PC-3 (cell line): ENCODE data around the gene GINS1. TPM values are rescaled to one million over a fixed set of nuclear protein-coding genes. Genes with fewer than 3 reads are reported as not detected.
A peak's percentile ranks its signal among the peaks of the same experiment; 100 is the strongest.

Source experiments
- ATAC-seq: fragments of 200-7000 bp; cut with Tn5 transposase; 2 replicates; pipeline ENCODE4 v1.9.1; 2020; ENCODE audit warnings: mild to moderate bottlenecking, moderate library complexity
- BruUV-seq: library from RNA; stranded (reverse); fragments of 400-500 nt; replicated peaks from 2 replicates; lab custom pipeline; 2021; lab: Mats Ljungman, UMichigan
- CTCF ChIA-PET: fragments of 300-600 bp; sonication (Branson Sonifier 250); formaldehyde crosslinking; loops from one replicate; lab custom pipeline; 2022; ENCODE audit warnings: antibody characterized with exemption; lab: Charles Lee
- POLR2A ChIA-PET: fragments of 300-600 bp; sonication (Branson Sonifier 250); formaldehyde crosslinking; loops from one replicate; lab custom pipeline; 2022; ENCODE audit warnings: antibody characterized with exemption; ENCODE audit not compliant: unreplicated experiment; lab: Charles Lee
- DNase-seq: peaks from one replicate; pipeline ENCODE4 v3.0.0-alpha.2; 2015
- H2AFZ ChIP-seq: fragments of 300-600 bp; sonication (generic); 2 replicates; pipeline ENCODE4 v1.6.0; 2016; ENCODE audit warnings: antibody characterized with exemption, low read length
- H3F3A ChIP-seq: fragments of 300-600 bp; sonication (generic); one replicate; pipeline ENCODE4 v1.6.0; 2017; ENCODE audit warnings: antibody characterized with exemption, low read length, control low read depth, mild to moderate bottlenecking; ENCODE audit not compliant: unreplicated experiment
- H3K27ac ChIP-seq: fragments of 300-600 bp; sonication (generic); 2 replicates; pipeline ENCODE4 v1.5.1; 2016; ENCODE audit warnings: mild to moderate bottlenecking, low read length
- H3K27me3 ChIP-seq: fragments of 300-600 bp; sonication (generic); 2 replicates; pipeline ENCODE4 v1.6.1; 2016; ENCODE audit warnings: low read length, mixed read lengths
- H3K36me3 ChIP-seq: fragments of 300-600 bp; sonication (generic); 2 replicates; pipeline ENCODE4 v1.6.1; 2016; ENCODE audit warnings: low read depth, mixed run types, low read length, mixed read lengths
- H3K4me1 ChIP-seq: fragments of 300-600 bp; sonication (generic); 2 replicates; pipeline ENCODE4 v1.5.1; 2016; ENCODE audit warnings: low read length; ENCODE audit not compliant: insufficient read depth
- H3K4me2 ChIP-seq: fragments of 300-600 bp; sonication (generic); 2 replicates; pipeline ENCODE4 v1.6.0; 2016; ENCODE audit warnings: low read length
- H3K4me3 ChIP-seq: fragments of 300-600 bp; sonication (generic); 2 replicates; pipeline ENCODE4 v1.5.1; 2016; ENCODE audit warnings: mild to moderate bottlenecking, low read length, mixed read lengths
- H3K79me2 ChIP-seq: fragments of 300-600 bp; sonication (generic); 2 replicates; pipeline ENCODE4 v1.6.1; 2017; ENCODE audit warnings: low read length, mixed read lengths
- H3K9ac ChIP-seq: fragments of 300-600 bp; sonication (generic); 2 replicates; pipeline ENCODE4 v1.6.0; 2016; ENCODE audit warnings: mild to moderate bottlenecking, low read length
- H3K9me2 ChIP-seq: fragments of 300-600 bp; sonication (generic); replicated peaks from 2 replicates; pipeline ENCODE4 v1.6.1; 2016; ENCODE audit warnings: mixed run types, low read length, mixed read lengths
- H3K9me3 ChIP-seq: fragments of 300-600 bp; sonication (generic); 2 replicates; pipeline ENCODE4 v1.6.1; 2016; ENCODE audit warnings: low read length, mixed read lengths
- H4K20me1 ChIP-seq: fragments of 300-600 bp; sonication (generic); 2 replicates; pipeline ENCODE4 v1.6.1; 2016; ENCODE audit warnings: low read length, mixed read lengths
- EZH2 ChIP-seq: fragments of 300-600 bp; sonication (generic); IDR thresholded peaks from one replicate; pipeline ENCODE4 v1.6.1; 2017; ENCODE audit warnings: antibody characterized with exemption, mild to moderate bottlenecking, low read length; ENCODE audit not compliant: unreplicated experiment
- EZH2phosphoT487 ChIP-seq: fragments of 300-600 bp; sonication (generic); IDR thresholded peaks from 2 replicates; pipeline ENCODE4 v1.6.1; 2018; ENCODE audit warnings: mild to moderate bottlenecking, antibody characterized with exemption, low read length, borderline replicate concordance
- intact Hi-C: fragments of 100-400 bp; cut with micrococcal nuclease; formaldehyde crosslinking; loops from 2 replicates; pipeline ENCODE4 v1.9.0; 2023
- total RNA-seq: library from RNA; depleted of rRNA; stranded (reverse); fragments of >200 nt; gene quantifications from 2 replicates; pipeline ENCODE4 v1.2.3, GENCODE V29; 2014
- TF ChIP-seq, protein P1 (sequence below): fragments of 300-600 bp; sonication (generic); conservative IDR thresholded peaks from 2 replicates; pipeline ENCODE4 v1.5.1; 2017; ENCODE audit warnings: antibody characterized with exemption, low read depth, mild to moderate bottlenecking, low read length

GINS1 gene
- total RNA-seq, 1 experiment from 2014 or later = 28.1 TPM

DNA sequence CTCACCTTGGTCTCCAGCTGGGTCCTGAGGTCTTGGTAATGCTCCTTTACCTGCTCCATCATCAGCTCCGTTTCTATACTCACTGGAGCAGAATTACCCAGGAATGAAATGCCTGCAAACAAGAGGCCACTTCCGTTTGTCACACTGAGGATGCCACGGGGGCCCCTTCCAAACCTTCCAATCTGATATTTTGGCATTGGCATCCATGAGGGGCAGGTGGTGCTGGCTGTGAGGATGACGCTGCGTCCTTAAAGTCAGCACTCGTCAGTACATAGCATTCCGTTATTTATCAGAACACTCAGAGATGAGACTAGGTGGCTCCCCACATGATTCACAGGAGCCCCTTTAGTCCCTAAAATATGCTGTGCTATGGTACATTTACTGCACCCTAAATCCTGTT is 72.7 kb downstream of the GINS1 start:
- H3K9me3 ChIP-seq = no peaks in the 10 kb centered on the region
- H3K36me3 ChIP-seq = no peaks in the 10 kb centered on the region
- DNase-seq = no peak
- H3K4me1 ChIP-seq = peaks cover 12% of the 10 kb centered on the region
- H3K79me2 ChIP-seq = no peaks in the 10 kb centered on the region
- POLR2A ChIA-PET = no interaction called here
- H3F3A ChIP-seq = no peaks in the 10 kb centered on the region
- no peak overlapping the region for H3K9ac ChIP-seq
- CTCF ChIA-PET = no interaction called here
- no TSS peak for BruUV-seq
- H3K27ac ChIP-seq = no peak overlapping the region
- intact Hi-C loops = no loop called here
- H3K27me3 ChIP-seq = no peaks in the 10 kb centered on the region
- H4K20me1 ChIP-seq = no peaks in the 10 kb centered on the region
- ATAC-seq = no peak
- H3K4me3 ChIP-seq = no peak overlapping the region
- TF ChIP-seq EZH2 (no peak), EZH2phosphoT487 (no peak)
- TF ChIP-seq, protein P1, sequence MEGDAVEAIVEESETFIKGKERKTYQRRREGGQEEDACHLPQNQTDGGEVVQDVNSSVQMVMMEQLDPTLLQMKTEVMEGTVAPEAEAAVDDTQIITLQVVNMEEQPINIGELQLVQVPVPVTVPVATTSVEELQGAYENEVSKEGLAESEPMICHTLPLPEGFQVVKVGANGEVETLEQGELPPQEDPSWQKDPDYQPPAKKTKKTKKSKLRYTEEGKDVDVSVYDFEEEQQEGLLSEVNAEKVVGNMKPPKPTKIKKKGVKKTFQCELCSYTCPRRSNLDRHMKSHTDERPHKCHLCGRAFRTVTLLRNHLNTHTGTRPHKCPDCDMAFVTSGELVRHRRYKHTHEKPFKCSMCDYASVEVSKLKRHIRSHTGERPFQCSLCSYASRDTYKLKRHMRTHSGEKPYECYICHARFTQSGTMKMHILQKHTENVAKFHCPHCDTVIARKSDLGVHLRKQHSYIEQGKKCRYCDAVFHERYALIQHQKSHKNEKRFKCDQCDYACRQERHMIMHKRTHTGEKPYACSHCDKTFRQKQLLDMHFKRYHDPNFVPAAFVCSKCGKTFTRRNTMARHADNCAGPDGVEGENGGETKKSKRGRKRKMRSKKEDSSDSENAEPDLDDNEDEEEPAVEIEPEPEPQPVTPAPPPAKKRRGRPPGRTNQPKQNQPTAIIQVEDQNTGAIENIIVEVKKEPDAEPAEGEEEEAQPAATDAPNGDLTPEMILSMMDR = no peak
- H3K4me2 ChIP-seq = no peak overlapping the region
- no peaks in the 10 kb centered on the region for H3K9me2 ChIP-seq
- no peak overlapping the region for H2AFZ ChIP-seq

DNA sequence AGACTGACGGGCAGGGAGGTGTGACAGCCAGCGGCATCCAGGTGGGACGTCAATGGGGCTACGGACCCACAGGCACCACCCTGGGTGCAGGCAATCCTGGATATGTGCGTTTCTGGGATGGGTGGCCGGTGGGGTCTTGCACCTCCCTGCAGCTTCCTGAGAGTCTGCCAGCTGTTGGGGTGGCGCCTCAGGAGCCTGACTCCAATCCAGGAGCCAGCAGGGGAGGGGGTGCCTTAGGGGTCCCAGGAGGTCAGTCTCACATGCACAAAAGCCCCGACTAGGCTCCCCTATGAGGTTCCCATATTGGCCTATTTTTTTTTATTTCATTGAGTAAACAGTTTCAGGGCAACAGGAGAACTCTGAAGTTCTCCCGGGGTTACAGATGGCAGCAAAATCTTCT is 73.3 kb downstream of the GINS1 start:
- TF ChIP-seq EZH2phosphoT487 (no peak), EZH2 (no peak)
- TF ChIP-seq, protein P1 = no peak
- intact Hi-C loops = no loop called here
- H4K20me1 ChIP-seq = no peaks in the 10 kb centered on the region
- H3K9me3 ChIP-seq = no peaks in the 10 kb centered on the region
- H3K9ac ChIP-seq = no peak overlapping the region
- H3K27me3 ChIP-seq = no peaks in the 10 kb centered on the region
- H3K79me2 ChIP-seq = no peaks in the 10 kb centered on the region
- ChIA-PET POLR2A (no interaction called here), CTCF (no interaction called here)
- DNase-seq = no peak
- no TSS peak for BruUV-seq
- H3K36me3 ChIP-seq = no peaks in the 10 kb centered on the region
- no peak for ATAC-seq
- H3K4me1 ChIP-seq = peaks cover 19% of the 10 kb centered on the region
- no peak overlapping the region for H3K27ac ChIP-seq
- H3K4me3 ChIP-seq = no peak overlapping the region
- H3K4me2 ChIP-seq = no peak overlapping the region
- no peaks in the 10 kb centered on the region for H3K9me2 ChIP-seq
- H3F3A ChIP-seq = no peaks in the 10 kb centered on the region
- no peak overlapping the region for H2AFZ ChIP-seq

GRCh38 chr20:25481235-25481917 is 73.9 kb downstream of the GINS1 start:
- Histone ChIP-seq H3K27ac (no peak overlapping the region), H4K20me1 (no peaks in the 10 kb centered on the region), H3K9me2 (no peaks in the 10 kb centered on the region), H3F3A (no peaks in the 10 kb centered on the region), H3K27me3 (no peaks in the 10 kb centered on the region), H3K4me2 (no peak overlapping the region), H3K9me3 (no peaks in the 10 kb centered on the region), H3K79me2 (no peaks in the 10 kb centered on the region), H2AFZ (no peak overlapping the region), H3K4me1 (peaks cover 21% of the 10 kb centered on the region), H3K4me3 (no peak overlapping the region), H3K9ac (no peak overlapping the region), H3K36me3 (no peaks in the 10 kb centered on the region)
- CTCF ChIA-PET = no interaction called here
- ATAC-seq = no peak
- intact Hi-C loops = no loop called here
- DNase-seq = no peak
- TF ChIP-seq EZH2phosphoT487 (no peak), EZH2 (no peak)
- TF ChIP-seq, protein P1 = 0 out of 2 replicates have a peak, but pooled peaks have one; percentile 12
- no TSS peak for BruUV-seq
- POLR2A ChIA-PET = no interaction called here
